ENCODE data around the gene CUEDC1. TPM values are rescaled to one million over a fixed set of nuclear protein-coding genes. Genes with fewer than 3 reads are reported as not detected.
A peak's percentile ranks its signal among the peaks of the same experiment; 100 is the strongest.

Gene CUEDC1
- total RNA-seq, 2 experiments from 2014 or later: 0.29 to 0.40 TPM

GRCh38 chr17:57990037-57990436 lies 34.8 kb upstream of the CUEDC1 start:
- CTCF ChIA-PET: interaction anchor here (0.9 to 4.1 kb wide), 7 partner anchors 10 to 132 kb away, joined by 3 to 54 read pairs (median 6); no protein-coding TSS in a partner anchor
- Mint-ChIP-seq H3K4me3 (peak overlapping the region; percentile 81), H3K27me3 (no peaks in the 10 kb centered on the region), H3K27ac (no peak overlapping the region), H3K4me1 (ENCODE audit: low read depth) (peaks cover 62% of the 10 kb centered on the region), H3K9me3 (no peaks in the 10 kb centered on the region), H3K36me3 (ENCODE audit: low read depth) (peaks cover 7% of the 10 kb centered on the region)
- POLR2A ChIA-PET: interaction anchor here (0.7 to 12.1 kb wide), 10 partner anchors 13 to 140 kb away, joined by 3 to 230 read pairs (median 4); partner anchors contain the start of genes DYNLL2, MRPS23 and SRSF1
- intact Hi-C loops (cut with micrococcal nuclease): loop anchor here (10.0 kb wide), 1 partner anchor 125 kb away; no protein-coding TSS in a partner anchor
- ATAC-seq: no peak
- TF ChIP-seq, protein P1, sequence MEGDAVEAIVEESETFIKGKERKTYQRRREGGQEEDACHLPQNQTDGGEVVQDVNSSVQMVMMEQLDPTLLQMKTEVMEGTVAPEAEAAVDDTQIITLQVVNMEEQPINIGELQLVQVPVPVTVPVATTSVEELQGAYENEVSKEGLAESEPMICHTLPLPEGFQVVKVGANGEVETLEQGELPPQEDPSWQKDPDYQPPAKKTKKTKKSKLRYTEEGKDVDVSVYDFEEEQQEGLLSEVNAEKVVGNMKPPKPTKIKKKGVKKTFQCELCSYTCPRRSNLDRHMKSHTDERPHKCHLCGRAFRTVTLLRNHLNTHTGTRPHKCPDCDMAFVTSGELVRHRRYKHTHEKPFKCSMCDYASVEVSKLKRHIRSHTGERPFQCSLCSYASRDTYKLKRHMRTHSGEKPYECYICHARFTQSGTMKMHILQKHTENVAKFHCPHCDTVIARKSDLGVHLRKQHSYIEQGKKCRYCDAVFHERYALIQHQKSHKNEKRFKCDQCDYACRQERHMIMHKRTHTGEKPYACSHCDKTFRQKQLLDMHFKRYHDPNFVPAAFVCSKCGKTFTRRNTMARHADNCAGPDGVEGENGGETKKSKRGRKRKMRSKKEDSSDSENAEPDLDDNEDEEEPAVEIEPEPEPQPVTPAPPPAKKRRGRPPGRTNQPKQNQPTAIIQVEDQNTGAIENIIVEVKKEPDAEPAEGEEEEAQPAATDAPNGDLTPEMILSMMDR (IDR thresholded peaks at IDR 0.05): no peak
- DNase-seq: no peak

DNA sequence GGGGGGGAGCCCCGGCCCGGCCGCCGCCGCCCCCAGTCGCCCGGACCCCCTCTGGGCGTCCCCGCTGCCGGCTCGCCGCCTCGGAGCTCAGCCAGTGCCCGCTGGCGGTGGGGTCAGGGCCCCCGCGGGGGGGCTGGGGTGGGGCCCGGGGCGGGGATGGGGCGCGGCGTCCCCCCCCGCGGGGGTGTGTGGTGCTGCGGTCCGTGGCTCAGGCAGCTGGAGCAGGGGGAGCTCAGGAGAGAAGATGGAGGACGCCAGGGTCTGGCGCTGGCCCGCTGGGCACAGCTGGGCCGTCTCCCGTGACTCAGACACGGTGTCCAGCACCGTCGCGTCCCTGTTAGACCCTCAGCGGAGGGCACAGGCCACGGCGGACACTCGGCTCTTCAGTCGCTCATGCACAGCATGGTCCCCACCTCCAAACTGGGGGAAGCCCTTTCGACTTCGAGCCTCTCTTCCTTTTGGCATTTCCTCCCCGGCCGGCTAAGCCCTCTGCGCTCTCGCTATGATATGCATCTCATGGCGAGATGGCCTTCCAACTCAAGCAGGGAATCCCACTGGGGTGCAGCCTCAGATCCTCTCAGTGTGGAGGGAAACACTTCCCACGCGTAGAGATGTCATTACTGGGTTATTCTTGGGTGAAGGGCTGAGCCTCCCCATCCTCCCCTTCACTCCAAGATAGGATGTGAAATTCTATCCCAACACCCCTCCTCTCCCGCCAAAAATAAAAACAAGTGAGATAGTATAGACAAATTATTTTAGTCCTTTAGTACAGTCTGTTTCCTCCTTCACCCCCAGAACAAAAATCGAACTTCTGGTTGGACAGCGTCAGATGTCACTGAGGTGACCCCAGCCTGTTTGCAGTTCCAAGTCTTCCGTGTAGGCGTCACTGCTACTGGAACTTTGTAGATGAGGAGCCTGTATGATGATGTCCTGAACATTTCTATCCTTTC lies 33.4 kb upstream of the CUEDC1 start:
- ATAC-seq (peak; percentile 60), DNase-seq (peak; percentile 65)
- Mint-ChIP-seq H3K36me3 (ENCODE audit: low read depth) (peaks cover 19% of the 10 kb centered on the region), H3K9me3 (no peaks in the 10 kb centered on the region), H3K27me3 (no peaks in the 10 kb centered on the region), H3K27ac (peak overlapping the region; percentile 89), H3K4me3 (peak overlapping the region; percentile 81), H3K4me1 (ENCODE audit: low read depth) (peaks cover 62% of the 10 kb centered on the region)
- POLR2A ChIA-PET: interaction anchor here (1.0 to 12.1 kb wide), 9 partner anchors 8 to 139 kb away, joined by 3 to 230 read pairs (median 3); partner anchors contain the start of genes MRPS23 and SRSF1
- intact Hi-C loops (cut with micrococcal nuclease): loop anchor here (5.0 kb wide), 1 partner anchor 36 kb away; no protein-coding TSS in a partner anchor
- TF ChIP-seq, protein P1 (IDR thresholded peaks at IDR 0.05): no peak
- CTCF ChIA-PET: interaction anchor here (1.2 to 4.1 kb wide), 5 partner anchors 9 to 130 kb away, joined by 3 to 54 read pairs (median 6); no protein-coding TSS in a partner anchor

GRCh38 chr17:57987581-57988300 lies 32.5 kb upstream of the CUEDC1 start, which contains the start of gene VEZF1:
VEZF1 (minus strand) TSS chr17:57988254; CDS start chr17:57988111, 143 bp downstream.
- Mint-ChIP-seq H3K36me3 (ENCODE audit: low read depth) (peaks cover 20% of the 10 kb centered on the region), H3K4me3 (peak within 1 kb of the TSS; percentile 87), H3K27me3 (no peaks in the 10 kb centered on the region), H3K4me1 (ENCODE audit: low read depth) (peaks cover 67% of the 10 kb centered on the region), H3K27ac (peak within 1 kb of the TSS; percentile 91), H3K9me3 (no peaks in the 10 kb centered on the region)
- intact Hi-C loops (cut with micrococcal nuclease): loop anchor here (5.0 kb wide), 1 partner anchor 35 kb away; no protein-coding TSS in a partner anchor
- ChIA-PET POLR2A (interaction anchor here (1.0 to 12.1 kb wide), 7 partner anchors 8 to 127 kb away, joined by 3 to 230 read pairs (median 4); partner anchors contain the start of gene SRSF1), CTCF (interaction anchor here (1.4 to 4.1 kb wide), 2 partner anchors 9 to 12 kb away, joined by 3 to 54 read pairs; no protein-coding TSS in a partner anchor)
- DNase-seq: peak; percentile 81
- TF ChIP-seq, protein P1 (IDR thresholded peaks at IDR 0.05): no peak
- ATAC-seq: peak; percentile 64

GRCh38 chr17:57986841-57987580 lies 31.8 kb upstream of the CUEDC1 start:
- peak overlapping the region; percentile 87 for H3K4me3 Mint-ChIP-seq
- no peaks in the 10 kb centered on the region for H3K27me3 Mint-ChIP-seq
- DNase-seq (peak; percentile 74), ATAC-seq (peak; percentile 43)
- intact Hi-C loops (cut with micrococcal nuclease): loop anchor here (5.0 kb wide), 1 partner anchor 35 kb away; no protein-coding TSS in a partner anchor
- H3K27ac Mint-ChIP-seq: peak overlapping the region; percentile 91
- H3K4me1 Mint-ChIP-seq (ENCODE audit: low read depth): peaks cover 71% of the 10 kb centered on the region
- ChIA-PET CTCF (interaction anchor here (1.1 to 3.0 kb wide), 9 partner anchors 8 to 153 kb away, joined by 3 to 32 read pairs (median 10); partner anchors contain the start of gene CUEDC1), POLR2A (interaction anchor here (1.0 to 1.9 kb wide), 6 partner anchors 9 to 124 kb away, joined by 3 to 16 read pairs (median 4); no protein-coding TSS in a partner anchor)
- no peaks in the 10 kb centered on the region for H3K9me3 Mint-ChIP-seq
- H3K36me3 Mint-ChIP-seq (ENCODE audit: low read depth): peaks cover 26% of the 10 kb centered on the region
- TF ChIP-seq, protein P1 (IDR thresholded peaks at IDR 0.05): no peak
